ENCODE measurements around the gene CTIF.

The CTIF gene

GRCh38 chr18:48765053-48765452, 226.2 kb downstream of the CTIF start:
- no peaks in the 10 kb centered on the region for H3K9me3 ChIP-seq (ENCODE audit: insufficient read depth, low read depth, low read length)
- peaks cover 17% of the 10 kb centered on the region; the same call in 1 of the 2 replicates for H3K36me3 ChIP-seq (ENCODE audit: insufficient read depth, low read depth, low read length)
- no peak overlapping the region for H3K4me3 ChIP-seq (ENCODE audit: low read length)
- no peak overlapping the region for H3K9ac ChIP-seq (ENCODE audit: low read depth, low read length)
- H3K4me1 ChIP-seq (ENCODE audit: insufficient read depth, low read length): 0 out of 2 replicates have a peak, but pooled peaks cover 4% of the 10 kb centered on the region
- no peak overlapping the region for H3K27ac ChIP-seq (ENCODE audit: low read length)
- H3K27me3 ChIP-seq (ENCODE audit: insufficient read depth, low read length): no peaks in the 10 kb centered on the region

DNA sequence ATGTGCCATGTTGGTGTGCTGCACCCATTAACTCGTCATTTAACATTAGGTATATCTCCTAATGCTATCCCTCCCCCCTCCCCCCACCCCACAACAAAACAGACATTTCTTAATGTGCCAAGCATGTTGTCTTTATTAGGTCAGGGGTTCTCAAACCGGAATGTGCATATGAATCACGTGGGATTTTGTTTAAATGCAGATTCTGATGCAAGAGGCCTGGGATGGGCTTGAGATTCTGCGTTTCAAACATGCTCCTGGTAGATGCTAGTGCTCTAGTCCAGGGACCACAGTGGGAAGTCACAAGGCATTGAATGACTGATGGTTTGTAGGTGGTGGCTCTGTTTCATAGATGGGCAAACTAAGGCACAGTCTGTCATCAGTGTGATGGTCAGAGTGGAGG, 227.2 kb downstream of the CTIF start:
- no peaks in the 10 kb centered on the region for H3K9me3 ChIP-seq (ENCODE audit: insufficient read depth, low read depth, low read length)
- no peak overlapping the region for H3K9ac ChIP-seq (ENCODE audit: low read depth, low read length)
- H3K4me1 ChIP-seq (ENCODE audit: insufficient read depth, low read length): 0 out of 2 replicates have a peak, but pooled peaks cover 4% of the 10 kb centered on the region
- peaks cover 17% of the 10 kb centered on the region; the same call in 1 of the 2 replicates for H3K36me3 ChIP-seq (ENCODE audit: insufficient read depth, low read depth, low read length)
- no peak overlapping the region for H3K27ac ChIP-seq (ENCODE audit: low read length)
- H3K4me3 ChIP-seq (ENCODE audit: low read length): no peak overlapping the region
- no peaks in the 10 kb centered on the region for H3K27me3 ChIP-seq (ENCODE audit: insufficient read depth, low read length)

DNA sequence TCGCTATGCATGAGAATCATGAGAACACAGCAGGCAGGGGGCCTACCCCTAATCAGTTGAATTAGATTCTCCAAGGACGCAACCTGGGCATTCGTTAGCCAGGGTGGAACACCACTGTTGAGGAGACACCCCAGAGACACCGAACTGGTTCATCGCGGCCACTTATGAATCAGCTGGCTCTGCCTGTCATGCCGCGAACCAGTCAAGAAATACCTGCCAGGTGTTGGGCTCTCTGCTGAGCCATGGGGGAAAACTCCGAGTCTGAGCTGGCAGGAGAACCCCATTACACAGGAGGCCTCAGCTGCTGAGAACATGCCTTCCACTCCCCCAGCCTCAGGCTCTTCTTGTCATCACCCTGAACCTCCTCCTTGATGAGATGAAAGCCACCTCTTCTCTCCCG, 227.7 kb downstream of the CTIF start:
- no peak overlapping the region for H3K4me3 ChIP-seq (ENCODE audit: low read length)
- no peaks in the 10 kb centered on the region for H3K27me3 ChIP-seq (ENCODE audit: insufficient read depth, low read length)
- H3K27ac ChIP-seq (ENCODE audit: low read length): no peak overlapping the region
- H3K9me3 ChIP-seq (ENCODE audit: insufficient read depth, low read depth, low read length): no peaks in the 10 kb centered on the region
- 0 out of 2 replicates have a peak, but pooled peaks cover 4% of the 10 kb centered on the region for H3K4me1 ChIP-seq (ENCODE audit: insufficient read depth, low read length)
- no peak overlapping the region for H3K9ac ChIP-seq (ENCODE audit: low read depth, low read length)
- peaks cover 13% of the 10 kb centered on the region; the same call in 1 of the 2 replicates for H3K36me3 ChIP-seq (ENCODE audit: insufficient read depth, low read depth, low read length)

DNA sequence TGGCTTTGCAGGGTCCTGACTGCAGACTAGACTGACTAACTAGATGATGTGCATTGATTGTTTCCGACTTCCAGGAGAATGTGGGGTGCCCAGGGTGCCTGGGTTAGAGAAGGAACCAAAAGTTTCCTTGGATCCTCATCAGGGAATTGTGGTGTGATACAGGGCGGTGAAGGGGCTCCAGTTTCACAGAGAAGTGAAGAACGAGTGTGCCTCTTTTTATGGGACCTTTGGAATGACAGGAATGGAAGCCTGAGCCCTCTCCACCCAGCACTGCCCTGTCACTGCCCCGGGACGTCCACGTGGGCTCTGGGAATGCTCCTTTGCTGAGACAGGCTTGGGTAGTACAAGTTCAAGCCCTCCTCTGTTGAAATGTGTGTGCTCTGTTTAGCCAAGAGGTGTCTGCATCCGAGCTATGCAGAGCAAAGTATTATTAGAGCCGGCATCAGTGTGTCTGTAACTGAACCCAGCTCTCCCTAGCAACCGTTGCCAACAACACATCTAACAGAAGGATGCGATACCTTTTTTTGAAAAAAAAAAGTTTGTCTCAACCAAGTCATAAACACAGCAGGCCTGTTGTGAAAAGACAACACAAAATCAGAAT, 228.4 kb downstream of the CTIF start:
- no peak overlapping the region for H3K4me3 ChIP-seq (ENCODE audit: low read length)
- no peak overlapping the region for H3K27ac ChIP-seq (ENCODE audit: low read length)
- 0 out of 2 replicates have a peak, but pooled peaks cover 4% of the 10 kb centered on the region for H3K4me1 ChIP-seq (ENCODE audit: insufficient read depth, low read length)
- no peaks in the 10 kb centered on the region for H3K27me3 ChIP-seq (ENCODE audit: insufficient read depth, low read length)
- H3K36me3 ChIP-seq (ENCODE audit: insufficient read depth, low read depth, low read length): peaks cover 7% of the 10 kb centered on the region; the same call in 1 of the 2 replicates
- H3K9ac ChIP-seq (ENCODE audit: low read depth, low read length): no peak overlapping the region
- no peaks in the 10 kb centered on the region for H3K9me3 ChIP-seq (ENCODE audit: insufficient read depth, low read depth, low read length)

GRCh38 chr18:48769006-48769636, 230.3 kb downstream of the CTIF start:
- H3K9me3 ChIP-seq (ENCODE audit: insufficient read depth, low read depth, low read length): no peaks in the 10 kb centered on the region
- no peak overlapping the region for H3K4me3 ChIP-seq (ENCODE audit: low read length)
- no peaks in the 10 kb centered on the region for H3K27me3 ChIP-seq (ENCODE audit: insufficient read depth, low read length)
- no peaks in the 10 kb centered on the region for H3K36me3 ChIP-seq (ENCODE audit: insufficient read depth, low read depth, low read length)
- H3K4me1 ChIP-seq (ENCODE audit: insufficient read depth, low read length): 0 out of 2 replicates have a peak, but pooled peaks cover 4% of the 10 kb centered on the region
- H3K27ac ChIP-seq (ENCODE audit: low read length): no peak overlapping the region
- no peak overlapping the region for H3K9ac ChIP-seq (ENCODE audit: low read depth, low read length)

GRCh38 chr18:48770243-48770642, 231.4 kb downstream of the CTIF start:
- H3K27ac ChIP-seq (ENCODE audit: low read length): no peak overlapping the region
- H3K4me1 ChIP-seq (ENCODE audit: insufficient read depth, low read length): 0 out of 2 replicates have a peak, but pooled peaks cover 4% of the 10 kb centered on the region
- H3K9ac ChIP-seq (ENCODE audit: low read depth, low read length): no peak overlapping the region
- no peaks in the 10 kb centered on the region for H3K9me3 ChIP-seq (ENCODE audit: insufficient read depth, low read depth, low read length)
- H3K36me3 ChIP-seq (ENCODE audit: insufficient read depth, low read depth, low read length): no peaks in the 10 kb centered on the region
- no peak overlapping the region for H3K4me3 ChIP-seq (ENCODE audit: low read length)
- no peaks in the 10 kb centered on the region for H3K27me3 ChIP-seq (ENCODE audit: insufficient read depth, low read length)

DNA sequence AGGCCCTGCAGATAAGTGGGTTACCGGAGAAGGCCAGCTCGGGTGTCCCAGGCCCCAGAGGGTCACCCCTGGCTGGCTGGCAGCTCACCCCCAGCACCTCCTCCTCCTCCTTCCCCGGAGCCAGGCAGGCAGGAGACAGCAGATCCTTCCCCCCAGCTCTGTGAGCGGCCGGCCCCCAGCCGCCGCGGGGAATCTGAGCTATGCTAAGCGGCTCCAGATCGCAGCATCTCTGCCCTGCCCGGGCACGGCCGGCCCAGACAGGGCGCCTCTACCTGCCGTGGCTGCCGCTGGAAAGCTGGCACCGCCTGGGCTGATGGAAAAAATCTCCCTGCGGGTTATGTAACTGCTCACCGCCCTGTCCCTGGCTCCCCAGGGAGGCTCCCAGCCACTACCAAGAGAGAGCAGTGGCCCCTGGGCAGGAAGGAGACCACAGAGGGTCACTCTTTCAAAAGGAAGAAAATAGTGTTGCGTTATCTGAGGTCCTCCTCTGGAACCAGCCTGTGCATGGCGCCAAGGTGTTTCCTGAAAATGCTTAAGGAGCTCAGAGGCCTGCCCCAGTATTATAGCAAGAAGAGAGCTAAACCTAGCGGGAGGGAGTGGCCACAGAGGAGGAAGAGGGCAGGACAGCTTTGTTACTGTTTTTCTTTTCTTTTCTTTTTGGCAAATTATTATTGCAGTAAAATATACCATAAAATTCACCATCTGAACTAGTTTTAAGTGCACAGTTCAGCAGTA, 233.0 kb downstream of the CTIF start:
- Histone ChIP-seq H3K9ac (ENCODE audit: low read depth, low read length) (no peak overlapping the region), H3K36me3 (ENCODE audit: insufficient read depth, low read depth, low read length) (no peaks in the 10 kb centered on the region), H3K4me1 (ENCODE audit: insufficient read depth, low read length) (peaks cover 4% of the 10 kb centered on the region; the same call in 1 of the 2 replicates), H3K9me3 (ENCODE audit: insufficient read depth, low read depth, low read length) (no peaks in the 10 kb centered on the region), H3K27me3 (ENCODE audit: insufficient read depth, low read length) (no peaks in the 10 kb centered on the region), H3K27ac (ENCODE audit: low read length) (no peak overlapping the region), H3K4me3 (ENCODE audit: low read length) (no peak overlapping the region)

- Histone ChIP-seq H3K4me1 (ENCODE audit: insufficient read depth, low read length) (peaks cover 6% of the 10 kb centered on the region; the same call in 1 of the 2 replicates), H3K9me3 (ENCODE audit: insufficient read depth, low read depth, low read length) (no peaks in the 10 kb centered on the region), H3K27ac (ENCODE audit: low read length) (no peak overlapping the region), H3K4me3 (ENCODE audit: low read length) (no peak overlapping the region), H3K36me3 (ENCODE audit: insufficient read depth, low read depth, low read length) (no peaks in the 10 kb centered on the region), H3K27me3 (ENCODE audit: insufficient read depth, low read length) (no peaks in the 10 kb centered on the region), H3K9ac (ENCODE audit: low read depth, low read length) (no peak overlapping the region)
Measured at GRCh38 chr18:48772457-48772856, 233.6 kb downstream of the CTIF start.

GRCh38 chr18:48773821-48774220, 235.0 kb downstream of the CTIF start:
- Histone ChIP-seq H3K36me3 (ENCODE audit: insufficient read depth, low read depth, low read length) (no peaks in the 10 kb centered on the region), H3K4me3 (ENCODE audit: low read length) (no peak overlapping the region), H3K9me3 (ENCODE audit: insufficient read depth, low read depth, low read length) (no peaks in the 10 kb centered on the region), H3K27me3 (ENCODE audit: insufficient read depth, low read length) (no peaks in the 10 kb centered on the region), H3K9ac (ENCODE audit: low read depth, low read length) (no peak overlapping the region), H3K27ac (ENCODE audit: low read length) (no peak overlapping the region), H3K4me1 (ENCODE audit: insufficient read depth, low read length) (peaks cover 6% of the 10 kb centered on the region; the same call in 1 of the 2 replicates)

- Histone ChIP-seq H3K9me3 (ENCODE audit: insufficient read depth, low read depth, low read length) (no peaks in the 10 kb centered on the region), H3K27ac (ENCODE audit: low read length) (no peak overlapping the region), H3K4me3 (ENCODE audit: low read length) (no peak overlapping the region), H3K27me3 (ENCODE audit: insufficient read depth, low read length) (no peaks in the 10 kb centered on the region), H3K36me3 (ENCODE audit: insufficient read depth, low read depth, low read length) (no peaks in the 10 kb centered on the region), H3K9ac (ENCODE audit: low read depth, low read length) (no peak overlapping the region), H3K4me1 (ENCODE audit: insufficient read depth, low read length) (peaks cover 6% of the 10 kb centered on the region; the same call in 1 of the 2 replicates)
Measured at GRCh38 chr18:48774941-48775340, 236.1 kb downstream of the CTIF start.

DNA sequence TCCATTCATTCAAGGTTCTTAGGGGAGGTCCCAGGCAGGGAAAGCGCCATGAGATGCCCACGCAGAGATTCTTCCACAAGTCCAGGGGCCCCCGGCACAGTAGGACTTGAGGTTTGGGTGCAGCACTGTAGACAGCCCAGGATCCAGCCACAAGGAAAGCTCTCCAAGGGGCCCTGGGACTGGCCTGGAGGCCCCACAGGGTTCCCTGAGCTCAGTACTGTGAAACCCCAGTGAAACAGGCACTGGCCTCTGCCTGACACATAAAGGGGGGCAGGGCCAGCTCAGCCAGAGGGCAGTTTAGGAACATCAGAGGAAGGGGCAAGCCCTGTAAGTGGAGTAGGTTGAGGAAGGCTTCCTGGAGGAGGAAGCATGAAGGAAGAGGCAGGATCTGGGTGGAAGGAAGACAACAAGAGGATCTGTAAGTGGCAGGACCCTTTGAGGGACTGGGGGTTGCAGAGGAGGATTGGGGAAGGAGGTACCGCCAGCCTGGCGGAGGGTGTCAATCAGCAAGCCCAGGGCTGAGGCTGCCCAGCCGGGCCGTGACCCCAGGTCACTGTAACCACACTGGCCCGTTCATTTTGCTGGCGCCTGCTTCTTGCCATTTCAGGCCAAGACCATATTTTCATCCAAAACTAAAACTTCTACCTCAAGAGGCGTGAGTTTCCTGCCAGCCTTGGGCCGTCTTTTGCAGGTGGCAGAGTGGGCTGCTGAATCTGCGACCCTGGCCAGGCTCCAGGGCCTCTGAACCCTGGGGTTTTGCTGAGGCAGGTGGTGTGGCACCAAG, 236.7 kb downstream of the CTIF start:
- H3K27ac ChIP-seq (ENCODE audit: low read length): no peak overlapping the region
- no peak overlapping the region for H3K4me3 ChIP-seq (ENCODE audit: low read length)
- H3K9ac ChIP-seq (ENCODE audit: low read depth, low read length): no peak overlapping the region
- peaks cover 6% of the 10 kb centered on the region; the same call in 1 of the 2 replicates for H3K4me1 ChIP-seq (ENCODE audit: insufficient read depth, low read length)
- H3K9me3 ChIP-seq (ENCODE audit: insufficient read depth, low read depth, low read length): no peaks in the 10 kb centered on the region
- no peaks in the 10 kb centered on the region for H3K27me3 ChIP-seq (ENCODE audit: insufficient read depth, low read length)
- no peaks in the 10 kb centered on the region for H3K36me3 ChIP-seq (ENCODE audit: insufficient read depth, low read depth, low read length)

All from iPS-20b (cell line).